COR-L47 (cell line): ENCODE data around the gene FGFRL1.
A peak's percentile ranks its signal among the peaks of the same experiment; 100 is the strongest.

Source experiments
- DNase-seq: peaks from one replicate; lab custom pipeline; 2025; lab: John Stamatoyannopoulos, UW

FGFRL1 gene

GRCh38 chr4:1011022-1011665, at the start of gene FGFRL1:
Gene FGFRL1, plus strand, starts transcription at chr4:1011626. Its CDS starts 860 bp downstream, at chr4:1012486.
- no peak for DNase-seq

GRCh38 chr4:962231-963208, 48.9 kb upstream of the FGFRL1 start:
- DNase-seq: peak; percentile 90

GRCh38 chr4:963276-964225, 47.9 kb upstream of the FGFRL1 start:
- DNase-seq: peak; percentile 7

GRCh38 chr4:964346-965025, 46.9 kb upstream of the FGFRL1 start:
- no peak for DNase-seq

GRCh38 chr4:965048-965765, 46.2 kb upstream of the FGFRL1 start:
- no peak for DNase-seq

GRCh38 chr4:965766-966134, 45.7 kb upstream of the FGFRL1 start:
- DNase-seq: no peak

- DNase-seq: no peak
Measured at GRCh38 chr4:966266-967112, 44.9 kb upstream of the FGFRL1 start.

GRCh38 chr4:967113-968104, 44.0 kb upstream of the FGFRL1 start:
- DNase-seq: no peak

GRCh38 chr4:968221-968620, 43.2 kb upstream of the FGFRL1 start:
- peak; percentile 74 for DNase-seq

GRCh38 chr4:968621-969394, 42.6 kb upstream of the FGFRL1 start:
- DNase-seq: no peak

GRCh38 chr4:970046-970745, 41.2 kb upstream of the FGFRL1 start:
- DNase-seq: no peak

GRCh38 chr4:970854-971520, 40.4 kb upstream of the FGFRL1 start:
- DNase-seq: no peak

- no peak for DNase-seq
Measured at GRCh38 chr4:971666-972500, 39.5 kb upstream of the FGFRL1 start.

- DNase-seq: peak; percentile 14
Measured at GRCh38 chr4:972651-973424, 38.6 kb upstream of the FGFRL1 start.
